Measurements from ENCODE around the gene LPP.

GRCh38 chr3:188761964-188762363, 608.0 kb downstream of the LPP start:
- TF ChIP-seq CTCF (IDR thresholded peaks at IDR 0.05) (no peak), POLR2A (IDR thresholded peaks at IDR 0.05) (no peak), POLR2AphosphoS5 (IDR thresholded peaks at IDR 0.05) (no peak)
